Muscle of leg (tissue), 11 donors: ENCODE data around the gene TEDC1. TPM values are rescaled to one million over a fixed set of nuclear protein-coding genes. Genes with fewer than 3 reads are reported as not detected.
A peak's percentile ranks its signal among the peaks of the same experiment; 100 is the strongest.

Source experiments
- DNase-seq: peaks from one replicate; pipeline ENCODE4 v3.0.0; 2013
- H3K27ac ChIP-seq: one replicate; pipeline ENCODE4 v1.5.1; 2013; ENCODE audit warnings: mild to moderate bottlenecking, low read length, control low read depth
- H3K27me3 ChIP-seq: one replicate; pipeline ENCODE4 v1.6.1; 2013; ENCODE audit warnings: low read length; ENCODE audit not compliant: control insufficient read depth, insufficient read depth
- H3K36me3 ChIP-seq: one replicate; pipeline ENCODE4 v1.6.1; 2013; ENCODE audit warnings: low read length; ENCODE audit not compliant: control insufficient read depth, insufficient read depth
- H3K4me1 ChIP-seq: one replicate; pipeline ENCODE4 v1.6.1; 2013; ENCODE audit warnings: low read length; ENCODE audit not compliant: control insufficient read depth, insufficient read depth
- H3K4me3 ChIP-seq: one replicate; pipeline ENCODE4 v1.5.1; 2013; ENCODE audit warnings: low read length, control low read depth
- H3K9me3 ChIP-seq: replicated peaks from 2 replicates; pipeline ENCODE4 v1.6.1; 2013; ENCODE audit warnings: low read depth, low read length; ENCODE audit not compliant: control insufficient read depth
- WGBS: methylation state at CpG from one replicate; pipeline ENCODE4 v1.1.5; 2013; ENCODE audit warnings: missing lambda C conversion rate; ENCODE audit not compliant: insufficient coverage; 5-methylcytosine and 5-hydroxymethylcytosine counted together
- polyA plus RNA-seq, 8 donors: library from polyadenylated mRNA; unstranded; fragments of 120-200 nt; gene quantifications; one replicate each; pipeline versions ENCODE4 v1.2.1 to v1.2.3, GENCODE V29; 2013; ENCODE audit warnings: inconsistent platforms in 1 of 8, low replicate concordance in 1 of 8; ENCODE audit not compliant: insufficient read length in 8 of 8, insufficient read depth in 1 of 8
- total RNA-seq: library from RNA; stranded (reverse); fragments of 120-200 nt; gene quantifications from one replicate; pipeline ENCODE4 v1.2.4, GENCODE V29; 2013

The TEDC1 gene
- total and polyA plus RNA-seq, 9 donors = 5.6 to 9.3 (median 7.4) TPM

DNA sequence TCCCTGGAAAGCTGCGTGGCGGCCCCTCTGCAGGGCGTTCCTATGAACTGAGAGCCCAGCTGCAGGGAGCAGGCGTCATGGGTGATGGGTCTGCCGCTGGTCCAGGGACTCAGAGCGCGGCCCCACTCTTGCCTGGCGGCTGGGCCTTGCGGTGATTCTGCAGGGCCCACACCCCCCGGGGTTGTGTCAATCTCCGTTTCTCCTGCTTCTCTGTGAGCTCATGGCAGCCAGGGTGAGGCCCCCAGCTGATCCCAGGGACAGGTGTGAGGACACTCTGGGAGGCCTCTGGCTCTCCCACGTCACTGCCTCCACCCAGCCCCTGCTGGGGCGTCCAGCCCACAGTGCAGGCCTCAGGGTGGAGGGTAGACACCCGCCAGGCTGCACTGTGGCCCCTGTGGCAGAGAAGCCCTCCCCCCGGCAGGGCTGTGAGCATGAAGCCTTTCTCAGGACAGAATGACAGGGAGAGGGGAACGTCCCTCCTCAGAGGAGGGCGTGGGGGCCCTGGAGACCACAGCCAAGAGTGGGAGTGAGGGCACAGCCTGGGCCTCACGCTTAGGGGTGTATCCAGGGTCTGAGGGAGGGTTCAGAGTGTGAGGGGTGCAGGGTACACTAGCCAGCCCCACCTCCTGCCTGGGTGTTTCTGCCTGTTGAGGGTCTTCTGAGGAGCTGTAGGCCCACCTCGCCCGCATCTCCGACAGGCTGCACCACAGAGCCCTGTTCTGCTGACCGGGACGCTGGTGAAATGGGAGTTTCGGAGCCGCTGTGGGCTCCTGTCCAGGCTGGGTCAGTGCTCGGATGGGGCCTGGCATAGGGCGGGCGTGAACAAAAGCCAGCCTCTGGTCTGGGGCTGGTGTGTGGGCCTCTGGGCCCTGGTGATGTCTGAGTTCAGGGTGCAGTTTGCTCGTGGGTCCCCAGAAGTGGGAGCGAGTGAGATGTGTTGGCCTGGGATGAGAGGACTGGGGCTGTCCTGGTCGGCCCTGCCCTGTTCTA lies 43.1 kb upstream of the TEDC1 start:
- peak overlapping the region; percentile 76 for H3K27ac ChIP-seq
- peaks cover 56% of the 10 kb centered on the region for H3K36me3 ChIP-seq
- H3K4me3 ChIP-seq = no peak overlapping the region
- DNase-seq = peak; percentile 63
- H3K4me1 ChIP-seq = peaks cover 49% of the 10 kb centered on the region
- no peaks in the 10 kb centered on the region for H3K27me3 ChIP-seq
- H3K9me3 ChIP-seq = no peaks in the 10 kb centered on the region
- 74% methylated on average over 26 of the region's 31 CpGs for WGBS

DNA sequence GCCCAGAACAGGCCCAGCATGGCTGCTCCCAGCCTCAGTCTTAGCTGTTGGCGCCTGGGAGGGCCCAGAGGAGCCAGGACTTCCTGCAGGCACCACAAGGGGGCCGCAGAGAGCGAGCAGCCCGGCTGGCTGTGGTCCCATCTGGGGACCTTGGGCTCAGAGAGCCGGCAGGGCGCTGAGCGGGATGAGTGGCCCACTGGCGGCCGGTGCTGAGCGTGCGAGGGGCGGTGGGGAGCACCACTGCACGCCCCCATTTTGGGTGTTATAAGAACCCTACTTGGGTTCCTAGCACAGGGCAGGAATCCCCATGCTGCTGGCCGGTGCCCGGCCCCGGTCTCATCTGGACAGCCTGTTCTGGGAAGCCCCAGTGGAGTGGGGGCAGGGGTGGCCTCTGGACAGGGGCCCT lies 42.3 kb upstream of the TEDC1 start:
- H3K27ac ChIP-seq = peak overlapping the region; percentile 76
- no peaks in the 10 kb centered on the region for H3K9me3 ChIP-seq
- peak; percentile 78 for DNase-seq
- H3K4me1 ChIP-seq = peaks cover 50% of the 10 kb centered on the region
- peaks cover 54% of the 10 kb centered on the region for H3K36me3 ChIP-seq
- H3K27me3 ChIP-seq = no peaks in the 10 kb centered on the region
- H3K4me3 ChIP-seq = no peak overlapping the region
- WGBS = 47% methylated on average over 7 of the region's 16 CpGs

DNA sequence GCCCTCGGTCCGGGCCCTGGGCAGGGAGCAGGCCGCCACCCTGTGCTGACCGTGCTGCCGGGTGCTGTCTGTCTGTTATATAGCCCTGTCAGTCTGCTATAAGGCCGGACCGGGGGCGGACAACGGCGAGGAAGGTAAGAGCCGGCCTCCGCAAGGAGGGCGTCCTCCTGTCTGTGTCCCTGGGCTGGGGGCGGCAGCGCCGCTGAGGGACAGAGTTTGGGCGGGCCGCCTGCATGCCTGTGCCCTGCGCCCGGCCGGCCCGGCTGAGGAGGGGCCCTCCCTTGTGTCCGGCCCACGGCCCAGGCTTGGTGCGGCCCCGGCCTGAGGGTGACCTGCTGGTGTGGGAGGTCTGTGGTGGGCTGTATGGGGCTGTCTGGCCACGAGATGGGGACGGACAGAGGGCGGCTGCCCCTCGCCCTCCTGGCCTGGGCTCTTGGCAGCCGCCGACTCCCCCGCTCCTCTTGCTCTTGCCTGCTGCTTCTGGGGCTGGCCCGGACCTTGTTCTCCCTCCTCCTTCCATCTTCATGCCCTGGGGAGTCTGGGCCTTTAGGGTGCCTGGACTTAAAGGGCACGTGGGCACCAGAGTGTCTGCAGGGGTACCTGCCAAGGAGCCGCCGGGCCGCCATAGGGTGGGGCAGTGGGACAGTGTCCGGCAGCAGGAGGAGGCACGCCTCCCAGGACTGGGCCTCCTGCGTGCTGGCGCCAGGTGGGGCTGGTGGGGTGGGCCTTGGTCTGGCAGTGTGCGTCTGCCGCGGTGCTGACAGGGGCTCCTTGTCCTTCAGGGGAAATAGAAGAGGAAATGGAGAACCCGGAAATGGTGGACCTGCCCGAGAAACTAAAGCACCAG lies 41.5 kb upstream of the TEDC1 start:
- Histone ChIP-seq H3K27me3 (no peaks in the 10 kb centered on the region), H3K4me3 (no peak overlapping the region), H3K36me3 (peaks cover 62% of the 10 kb centered on the region), H3K4me1 (peaks cover 57% of the 10 kb centered on the region), H3K27ac (no peak overlapping the region), H3K9me3 (no peaks in the 10 kb centered on the region)
- 92% methylated on average over 30 of the region's 47 CpGs for WGBS
- no peak for DNase-seq

DNA sequence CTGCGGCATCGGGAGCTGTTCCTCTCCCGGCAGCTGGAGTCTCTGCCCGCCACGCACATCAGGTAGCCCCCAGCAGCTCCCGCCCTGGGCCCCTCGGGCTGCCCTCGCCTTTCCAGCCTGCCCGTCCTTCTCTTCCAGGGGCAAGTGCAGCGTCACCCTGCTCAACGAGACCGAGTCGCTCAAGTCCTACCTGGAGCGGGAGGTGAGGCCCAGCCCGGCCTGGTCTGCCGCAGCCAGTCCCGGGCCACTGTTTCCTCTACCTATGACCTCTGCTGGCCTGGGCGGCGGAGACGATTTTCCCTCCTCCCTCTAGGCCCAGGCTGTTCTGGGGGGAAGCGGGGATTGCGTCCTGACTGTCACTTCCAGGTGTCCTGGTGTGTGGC lies 40.9 kb upstream of the TEDC1 start:
- H3K4me1 ChIP-seq = peaks cover 57% of the 10 kb centered on the region
- H3K36me3 ChIP-seq = peaks cover 65% of the 10 kb centered on the region
- WGBS = 93% methylated on average over 13 of the region's 22 CpGs
- no peaks in the 10 kb centered on the region for H3K9me3 ChIP-seq
- H3K4me3 ChIP-seq = no peak overlapping the region
- H3K27me3 ChIP-seq = no peaks in the 10 kb centered on the region
- DNase-seq = no peak
- H3K27ac ChIP-seq = no peak overlapping the region

DNA sequence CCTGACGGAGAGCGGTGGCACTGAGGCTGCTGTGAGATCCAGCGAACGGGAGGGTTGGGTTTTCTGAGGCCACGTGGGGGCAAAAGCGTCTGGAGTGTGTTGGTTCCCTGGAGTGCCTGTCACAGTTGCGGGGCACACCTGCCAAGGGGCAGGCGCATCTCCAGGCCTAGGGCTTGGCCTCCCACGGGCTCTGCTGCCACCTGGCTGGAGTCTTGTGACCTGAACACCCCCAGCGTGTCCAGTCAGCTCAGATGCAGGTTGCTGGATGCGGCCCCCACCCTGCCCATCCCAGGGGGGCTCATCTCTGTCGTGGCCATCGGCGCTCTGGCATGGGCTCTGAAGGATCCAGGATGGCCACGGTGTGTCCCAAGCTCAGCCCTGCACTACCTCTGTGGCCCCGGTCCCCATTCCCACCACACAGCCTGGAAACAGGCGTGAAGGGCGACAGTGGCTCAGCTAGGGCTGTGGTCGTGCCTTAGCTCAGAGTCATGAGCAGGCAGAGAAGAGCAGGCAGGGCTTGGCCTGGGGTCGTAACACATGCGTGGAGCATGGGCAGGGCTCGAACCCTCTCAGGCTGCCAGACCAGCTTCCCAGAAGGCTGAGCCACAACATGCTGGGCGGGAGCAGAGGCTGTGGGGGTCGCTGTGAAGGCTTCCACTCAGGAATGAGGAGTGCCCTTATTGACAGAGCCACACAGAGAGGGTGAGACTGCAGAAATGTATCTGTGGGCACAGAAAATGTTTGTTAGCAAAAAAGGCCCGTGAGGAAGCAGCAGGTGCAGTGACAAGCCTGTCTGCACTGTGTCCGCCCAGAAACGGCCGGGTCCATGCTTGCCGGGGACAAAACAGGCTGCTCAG lies 40.0 kb upstream of the TEDC1 start:
- WGBS = 87% methylated on average over 25 of the region's 29 CpGs

DNA sequence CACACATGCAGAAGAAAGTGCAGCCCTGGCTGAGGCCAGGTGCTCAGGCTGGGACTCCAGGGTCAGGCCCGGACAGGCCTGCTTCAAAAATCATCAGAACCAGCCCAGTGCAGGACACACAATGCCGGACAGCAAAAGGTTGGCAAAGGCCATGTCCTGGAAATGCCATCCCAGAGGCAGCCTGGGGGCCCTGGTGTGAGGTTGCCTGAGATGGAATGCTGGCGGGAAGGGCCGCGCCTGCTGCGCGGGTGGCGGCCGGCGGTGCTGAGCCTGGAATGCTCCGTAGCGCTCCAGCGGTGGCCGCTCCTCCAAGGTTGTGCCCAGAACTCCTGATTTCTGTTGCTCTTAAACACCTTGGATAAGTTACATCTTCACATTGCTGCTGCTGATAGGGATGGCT lies 38.1 kb upstream of the TEDC1 start:
- 86% methylated on average over 11 of the region's 14 CpGs for whole genome bisulfite sequencing
- peaks cover 51% of the 10 kb centered on the region for H3K4me1 ChIP-seq
- H3K9me3 ChIP-seq = no peaks in the 10 kb centered on the region
- H3K27me3 ChIP-seq = no peaks in the 10 kb centered on the region
- H3K4me3 ChIP-seq = no peak overlapping the region
- peaks cover 66% of the 10 kb centered on the region for H3K36me3 ChIP-seq
- no peak for DNase-seq
- H3K27ac ChIP-seq = no peak overlapping the region

More for the DNA sequence above, 40.0 kb upstream of the TEDC1 start:
- Histone ChIP-seq H3K36me3 (peaks cover 68% of the 10 kb centered on the region), H3K4me1 (peaks cover 56% of the 10 kb centered on the region), H3K9me3 (no peaks in the 10 kb centered on the region), H3K4me3 (no peak overlapping the region), H3K27me3 (no peaks in the 10 kb centered on the region), H3K27ac (no peak overlapping the region)
- no peak for DNase-seq

DNA sequence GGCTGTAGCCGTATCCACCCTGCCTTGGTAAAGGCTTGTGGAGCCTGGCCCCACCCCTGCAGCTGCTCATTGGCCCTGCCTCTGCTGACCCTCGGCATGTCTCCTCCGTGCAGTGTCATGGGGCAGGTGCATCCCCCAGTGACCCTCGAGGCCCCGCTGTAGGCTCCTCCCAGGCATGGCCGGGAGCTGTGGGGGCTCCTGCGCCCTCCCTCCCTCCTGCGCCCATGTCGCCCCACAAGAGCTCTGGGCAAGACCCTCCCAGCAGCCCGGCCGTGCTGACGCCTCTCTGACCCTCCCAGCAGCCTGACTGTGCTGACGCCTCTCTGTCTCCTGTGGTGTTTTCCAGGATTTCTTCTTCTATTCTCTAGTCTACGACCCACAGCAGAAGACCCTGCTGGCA lies 37.2 kb upstream of the TEDC1 start:
- Histone ChIP-seq H3K36me3 (peaks cover 73% of the 10 kb centered on the region), H3K27ac (no peak overlapping the region), H3K9me3 (no peaks in the 10 kb centered on the region), H3K4me3 (no peak overlapping the region), H3K4me1 (peaks cover 43% of the 10 kb centered on the region), H3K27me3 (no peaks in the 10 kb centered on the region)
- no peak for DNase-seq
- WGBS = 81% methylated on average over 13 of the region's 14 CpGs

DNA sequence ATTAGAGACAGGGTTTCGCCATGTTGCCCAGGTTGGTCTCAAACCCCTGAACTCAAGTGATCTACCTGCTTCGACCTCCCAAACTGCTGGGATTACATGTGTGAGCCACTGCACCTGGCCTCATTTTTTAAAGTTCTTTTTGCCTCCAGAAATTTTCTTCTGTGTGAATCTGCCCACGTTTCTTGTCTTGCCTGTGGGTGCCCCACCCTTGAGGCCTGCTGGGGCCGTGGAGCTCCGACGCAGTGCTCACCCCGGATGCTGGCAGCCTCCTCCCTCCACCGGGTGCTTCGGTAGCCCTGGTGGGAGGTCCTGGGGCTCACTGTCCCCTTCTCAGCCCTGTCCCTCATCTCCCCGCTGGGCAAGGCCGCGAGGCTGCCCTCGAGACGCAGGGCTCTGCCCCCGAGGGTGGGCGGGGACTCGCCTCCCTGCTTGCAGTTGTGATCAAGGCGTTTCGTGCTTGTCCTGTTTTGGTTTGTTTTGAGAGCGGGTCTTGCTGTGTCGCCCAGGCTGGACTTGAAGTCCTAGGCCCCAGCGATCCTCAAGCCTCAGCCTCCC lies 35.9 kb upstream of the TEDC1 start:
- H3K36me3 ChIP-seq = peaks cover 66% of the 10 kb centered on the region
- WGBS = 93% methylated on average over 22 of the region's 22 CpGs
- H3K4me3 ChIP-seq = no peak overlapping the region
- no peak for DNase-seq
- H3K4me1 ChIP-seq = peaks cover 37% of the 10 kb centered on the region
- no peak overlapping the region for H3K27ac ChIP-seq
- no peaks in the 10 kb centered on the region for H3K9me3 ChIP-seq
- no peaks in the 10 kb centered on the region for H3K27me3 ChIP-seq

DNA sequence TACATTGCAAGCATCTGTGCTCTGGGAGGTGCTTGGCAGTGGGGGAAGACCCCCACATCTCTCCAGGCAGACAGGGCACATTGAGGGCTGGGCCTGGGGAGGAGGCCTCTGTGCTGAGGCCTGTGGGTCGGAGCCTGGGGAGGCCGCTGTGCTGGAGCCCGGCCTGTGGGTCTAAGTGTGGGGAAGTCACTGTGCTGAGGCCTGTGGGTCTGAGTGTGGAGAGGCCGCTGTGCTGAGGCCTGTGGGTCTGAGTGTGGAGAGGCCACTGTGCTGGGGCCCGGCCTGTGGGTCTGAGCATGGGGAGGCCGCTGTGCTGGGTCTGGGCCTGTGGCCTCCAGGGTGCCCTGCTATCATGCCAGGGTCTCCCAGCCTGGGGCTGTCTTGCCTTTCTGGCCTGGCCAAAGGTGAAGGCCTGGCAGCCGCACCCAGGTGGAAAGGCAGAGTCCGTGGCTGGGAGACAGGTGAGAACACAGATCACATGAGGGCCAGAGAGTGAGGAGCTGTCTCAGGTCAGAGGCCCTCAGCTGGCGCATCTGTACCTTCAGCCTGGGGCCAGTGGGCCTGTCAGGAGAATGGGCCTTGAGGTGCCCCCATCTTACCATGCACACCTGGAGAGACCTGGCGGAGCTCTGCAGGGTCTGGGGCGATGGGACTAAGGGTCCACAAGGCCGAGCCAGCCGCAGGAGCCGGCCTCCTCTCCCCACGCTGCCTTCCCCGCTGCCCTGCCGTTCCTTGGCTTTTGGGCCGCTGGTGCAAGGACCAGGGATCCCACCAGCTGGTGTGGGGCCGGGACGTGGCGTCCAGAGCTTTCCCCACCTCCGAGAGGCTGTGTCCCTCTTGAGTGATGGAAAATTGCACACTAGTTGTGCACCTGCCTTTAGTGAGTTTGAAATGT lies 35.0 kb upstream of the TEDC1 start:
- Histone ChIP-seq H3K9me3 (no peaks in the 10 kb centered on the region), H3K27me3 (no peaks in the 10 kb centered on the region), H3K4me1 (peaks cover 29% of the 10 kb centered on the region), H3K4me3 (no peak overlapping the region), H3K27ac (no peak overlapping the region), H3K36me3 (peaks cover 65% of the 10 kb centered on the region)
- 88% methylated on average over 22 of the region's 22 CpGs for WGBS
- DNase-seq = no peak
